Hepatocyte (in vitro differentiated cells): Measurements from ENCODE around the gene SUCLG2. TPM values are rescaled to one million over a fixed set of nuclear protein-coding genes. Genes with fewer than 3 reads are reported as not detected.

Experiments
- DNase-seq: peaks from one replicate; pipeline ENCODE4 v3.0.0-alpha.2; 2016; ENCODE audit warnings: low spot score
- H2AFZ ChIP-seq: fragments of 200-600 bp; sonication (generic); 2 replicates; pipeline ENCODE4 v1.6.0; 2016; ENCODE audit warnings: antibody characterized with exemption, mild to moderate bottlenecking
- H3K27ac ChIP-seq: fragments of 200-600 bp; sonication (generic); 2 replicates; pipeline ENCODE4 v1.5.1; 2016; ENCODE audit warnings: mild to moderate bottlenecking
- H3K27me3 ChIP-seq: fragments of 200-600 bp; sonication (generic); 2 replicates; pipeline ENCODE4 v1.6.1; 2016
- H3K36me3 ChIP-seq: fragments of 200-600 bp; sonication (generic); replicated peaks from 2 replicates; pipeline ENCODE4 v1.5.1; 2016; ENCODE audit warnings: low read depth; ENCODE audit not compliant: insufficient read depth
- H3K4me1 ChIP-seq: fragments of 200-600 bp; sonication (generic); 2 replicates; pipeline ENCODE4 v1.5.1; 2016; ENCODE audit warnings: mild to moderate bottlenecking, moderate library complexity; ENCODE audit not compliant: insufficient read depth
- H3K4me2 ChIP-seq: fragments of 200-600 bp; sonication (generic); 2 replicates; pipeline ENCODE4 v1.6.0; 2016
- H3K4me3 ChIP-seq: fragments of 200-600 bp; sonication (generic); 2 replicates; pipeline ENCODE4 v1.5.1; 2016; ENCODE audit warnings: mild to moderate bottlenecking
- H3K79me2 ChIP-seq: fragments of 200-600 bp; sonication (generic); 2 replicates; pipeline ENCODE4 v1.6.0; 2017; ENCODE audit warnings: mild to moderate bottlenecking
- H3K9me2 ChIP-seq: fragments of 200-600 bp; sonication (generic); replicated peaks from 2 replicates; pipeline ENCODE4 v1.6.0; 2017; ENCODE audit warnings: mild to moderate bottlenecking; ENCODE audit not compliant: insufficient read depth
- H3K9me3 ChIP-seq: fragments of 200-600 bp; sonication (generic); 2 replicates; pipeline ENCODE4 v1.5.1; 2016; ENCODE audit warnings: low read depth, mild to moderate bottlenecking
- H4K20me1 ChIP-seq: fragments of 200-600 bp; sonication (generic); 2 replicates; pipeline ENCODE4 v1.6.0; 2016; ENCODE audit warnings: mild to moderate bottlenecking; ENCODE audit not compliant: insufficient read depth, poor library complexity, severe bottlenecking
- EZH2 ChIP-seq: fragments of 200-600 bp; sonication (generic); IDR thresholded peaks from 2 replicates; pipeline ENCODE4 v1.6.1; 2016; ENCODE audit warnings: antibody characterized with exemption, mild to moderate bottlenecking, borderline replicate concordance
- EZH2phosphoT487 ChIP-seq: fragments of 200-600 bp; sonication (generic); IDR thresholded peaks from one replicate; pipeline ENCODE4 v1.6.1; 2018; ENCODE audit warnings: antibody characterized with exemption, mild to moderate bottlenecking, low read depth, moderate library complexity; ENCODE audit not compliant: unreplicated experiment, severe bottlenecking
- WGBS: methylation state at CpG from one replicate; pipeline ENCODE4 v1.1.6; 2016; ENCODE audit warnings: low lambda C conversion rate; ENCODE audit errors: missing lambda C conversion rate; 5-methylcytosine and 5-hydroxymethylcytosine counted together
- polyA plus RNA-seq: library from polyadenylated mRNA; unstranded; fragments of >200 nt; fragmentation: Nextera tagmentation; extraction: Ambion mirVana; gene quantifications from 2 replicates; pipeline ENCODE4 v1.2.1, GENCODE V29; 2016
- total RNA-seq: library from RNA; depleted of rRNA; stranded (reverse); fragments of >200 nt; gene quantifications from 2 replicates; pipeline ENCODE4 v1.2.3, GENCODE V29; 2014
- TF ChIP-seq, protein P1 (sequence below): fragments of 200-600 bp; sonication (generic); IDR thresholded peaks from 2 replicates; pipeline ENCODE4 v1.5.1; 2016; ENCODE audit warnings: antibody characterized with exemption, mild to moderate bottlenecking; ENCODE audit not compliant: poor library complexity

SUCLG2 gene
- total and polyA plus RNA-seq, 2 experiments from 2014 or later, result 58.0 to 94.2 TPM

DNA sequence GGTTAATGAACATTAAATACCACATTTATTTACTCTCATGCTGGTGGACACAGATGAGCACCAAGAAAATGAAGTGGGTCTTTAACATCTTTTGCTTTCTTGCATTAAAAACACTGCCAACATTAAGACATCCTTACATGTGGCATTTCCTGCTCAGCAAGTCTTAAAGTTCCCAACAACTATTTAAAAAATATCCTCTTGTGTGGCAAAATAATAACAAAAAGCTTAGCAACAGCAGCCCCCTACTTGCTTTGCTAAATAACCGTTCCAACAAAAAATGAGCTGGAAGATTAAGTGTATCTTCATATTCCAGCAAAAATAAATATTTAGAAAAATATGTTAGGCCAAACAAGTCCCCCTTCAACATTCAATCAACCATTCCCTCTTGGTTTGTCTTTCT, 93.1 kb downstream of the SUCLG2 start:
- Histone ChIP-seq H3K36me3 (no peaks in the 10 kb centered on the region), H3K9me3 (no peaks in the 10 kb centered on the region), H3K27ac (no peak overlapping the region), H4K20me1 (no peaks in the 10 kb centered on the region), H3K27me3 (no peaks in the 10 kb centered on the region), H3K79me2 (peaks cover 13% of the 10 kb centered on the region), H3K9me2 (no peaks in the 10 kb centered on the region), H3K4me3 (no peak overlapping the region), H3K4me2 (no peak overlapping the region), H3K4me1 (no peaks in the 10 kb centered on the region), H2AFZ (no peak overlapping the region)
- 83% methylated on average over 1 of the region's 1 CpG for WGBS
- DNase-seq, result no peak
- TF ChIP-seq EZH2phosphoT487 (no peak), EZH2 (no peak)
- TF ChIP-seq, protein P1, sequence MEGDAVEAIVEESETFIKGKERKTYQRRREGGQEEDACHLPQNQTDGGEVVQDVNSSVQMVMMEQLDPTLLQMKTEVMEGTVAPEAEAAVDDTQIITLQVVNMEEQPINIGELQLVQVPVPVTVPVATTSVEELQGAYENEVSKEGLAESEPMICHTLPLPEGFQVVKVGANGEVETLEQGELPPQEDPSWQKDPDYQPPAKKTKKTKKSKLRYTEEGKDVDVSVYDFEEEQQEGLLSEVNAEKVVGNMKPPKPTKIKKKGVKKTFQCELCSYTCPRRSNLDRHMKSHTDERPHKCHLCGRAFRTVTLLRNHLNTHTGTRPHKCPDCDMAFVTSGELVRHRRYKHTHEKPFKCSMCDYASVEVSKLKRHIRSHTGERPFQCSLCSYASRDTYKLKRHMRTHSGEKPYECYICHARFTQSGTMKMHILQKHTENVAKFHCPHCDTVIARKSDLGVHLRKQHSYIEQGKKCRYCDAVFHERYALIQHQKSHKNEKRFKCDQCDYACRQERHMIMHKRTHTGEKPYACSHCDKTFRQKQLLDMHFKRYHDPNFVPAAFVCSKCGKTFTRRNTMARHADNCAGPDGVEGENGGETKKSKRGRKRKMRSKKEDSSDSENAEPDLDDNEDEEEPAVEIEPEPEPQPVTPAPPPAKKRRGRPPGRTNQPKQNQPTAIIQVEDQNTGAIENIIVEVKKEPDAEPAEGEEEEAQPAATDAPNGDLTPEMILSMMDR, result no peak

DNA sequence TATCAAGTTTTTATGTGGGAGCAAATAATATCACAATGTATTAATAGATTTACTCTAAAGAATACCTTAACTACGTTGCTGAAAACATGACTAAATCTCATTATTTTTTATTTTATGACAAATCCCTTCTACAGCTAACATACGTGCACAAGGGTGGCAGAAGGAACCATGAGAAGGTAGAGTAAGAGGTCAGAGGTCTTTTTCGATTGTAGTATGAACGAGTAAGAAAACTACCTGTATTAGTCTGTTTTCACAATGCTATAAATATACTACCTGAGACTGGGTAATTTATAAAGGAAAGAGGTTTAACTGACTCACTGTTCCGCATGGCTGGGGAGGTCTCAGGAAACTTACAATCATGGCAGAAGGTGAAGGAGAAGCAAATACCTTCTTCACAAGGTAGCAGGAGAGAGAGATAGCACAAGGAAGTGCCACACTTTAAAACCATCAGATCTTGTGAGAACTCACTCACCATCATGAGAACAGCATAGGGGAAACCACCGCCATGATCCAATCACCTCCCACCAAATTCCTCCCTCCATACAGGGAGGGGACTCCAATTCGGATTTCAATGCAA, 95.3 kb downstream of the SUCLG2 start:
- H3K4me1 ChIP-seq, result no peaks in the 10 kb centered on the region
- no peaks in the 10 kb centered on the region for H4K20me1 ChIP-seq
- H3K36me3 ChIP-seq, result no peaks in the 10 kb centered on the region
- no peak for DNase-seq
- no peak overlapping the region for H3K4me3 ChIP-seq
- TF ChIP-seq EZH2 (no peak), EZH2phosphoT487 (no peak)
- TF ChIP-seq, protein P1, result no peak
- no peak overlapping the region for H3K4me2 ChIP-seq
- H3K79me2 ChIP-seq, result peaks cover 13% of the 10 kb centered on the region
- H3K27me3 ChIP-seq, result no peaks in the 10 kb centered on the region
- H3K9me2 ChIP-seq, result no peaks in the 10 kb centered on the region
- no peaks in the 10 kb centered on the region for H3K9me3 ChIP-seq
- no peak overlapping the region for H2AFZ ChIP-seq
- 98% methylated on average over 7 of the region's 7 CpGs for WGBS
- H3K27ac ChIP-seq, result no peak overlapping the region

DNA sequence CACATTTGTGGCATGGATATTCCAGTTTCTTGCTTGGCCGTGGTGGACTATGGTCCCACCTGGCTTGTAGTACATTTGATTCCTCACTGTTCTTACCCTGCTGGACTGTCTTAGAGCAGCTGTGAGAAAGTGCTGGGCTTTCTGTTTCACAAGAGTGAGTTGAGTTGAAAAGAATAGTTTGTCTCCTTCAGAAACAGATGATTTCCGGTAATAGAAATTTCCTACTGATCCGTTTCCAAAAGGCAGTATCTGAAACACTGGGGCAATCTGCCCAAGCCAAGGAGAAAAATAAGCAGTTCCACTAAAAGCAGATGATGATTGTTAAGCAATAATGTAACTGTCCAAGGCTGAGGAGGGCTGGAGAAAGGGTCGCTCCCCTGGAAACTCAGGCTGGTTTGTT, 96.0 kb downstream of the SUCLG2 start:
- 91% methylated on average over 4 of the region's 4 CpGs for WGBS
- Histone ChIP-seq H2AFZ (no peak overlapping the region), H3K79me2 (peaks cover 13% of the 10 kb centered on the region), H3K27ac (no peak overlapping the region), H3K36me3 (no peaks in the 10 kb centered on the region), H3K27me3 (no peaks in the 10 kb centered on the region), H3K4me2 (no peak overlapping the region), H3K9me2 (no peaks in the 10 kb centered on the region), H4K20me1 (no peaks in the 10 kb centered on the region), H3K4me1 (no peaks in the 10 kb centered on the region), H3K4me3 (no peak overlapping the region), H3K9me3 (no peaks in the 10 kb centered on the region)
- TF ChIP-seq EZH2phosphoT487, result no peak
- TF ChIP-seq, protein P1, result no peak
- TF ChIP-seq EZH2, result no peak
- DNase-seq, result no peak
